Erythroblast (primary cell): ENCODE results near the gene SLC25A18.
"Not testable (repeated sequence)": the region's sequence is repeated elsewhere in the genome, so short reads cannot be mapped to it uniquely, and the experiment has no call there.

Source experiments
- GATA1 ChIP-seq: IDR thresholded peaks from 2 replicates; pipeline ENCODE4 v1.6.1; 2011; ENCODE audit warnings: low read depth, mild to moderate bottlenecking, control low read depth, low read length, moderate library complexity
- POLR2A ChIP-seq: IDR thresholded peaks from 2 replicates; pipeline ENCODE4 v1.6.1; 2011; ENCODE audit warnings: mild to moderate bottlenecking, low read length

- not testable (repeated sequence) for TF ChIP-seq POLR2A, GATA1
Observed at GRCh38 chr22:17521971-17522370, 41.3 kb upstream of the SLC25A18 start.
